Esophagus muscularis mucosa (tissue), 4 donors: Measurements from ENCODE around the gene JARID2.

Source experiments
- EP300 ChIP-seq: sonication (generic); formaldehyde crosslinking; IDR thresholded peaks from one replicate; pipeline ENCODE4 v1.6.1; 2017; ENCODE audit warnings: antibody characterized with exemption
- POLR2A ChIP-seq: fragments of 450-650 bp; IDR thresholded peaks from one replicate; pipeline ENCODE4 v1.6.1; 2017; ENCODE audit warnings: antibody characterized with exemption, moderate library complexity, mild to moderate bottlenecking, low read depth
- POLR2AphosphoS5 ChIP-seq, 2 donors: sonication (generic); formaldehyde crosslinking; IDR thresholded peaks; one replicate each; pipeline ENCODE4 v1.6.1; 2017; ENCODE audit warnings: antibody characterized with exemption in 2 of 2
- TF ChIP-seq, protein P1 (sequence below), 3 experiments: fragments of 200-600 bp in 2 of 3; fragments of 450-650 bp in 1 of 3; sonication (generic) in 2 of 3; IDR thresholded peaks; one replicate each; pipeline ENCODE4 v1.5.1; 2017 to 2019; ENCODE audit warnings: antibody characterized with exemption in 3 of 3, mild to moderate bottlenecking in 2 of 3, moderate library complexity in 1 of 3

DNA sequence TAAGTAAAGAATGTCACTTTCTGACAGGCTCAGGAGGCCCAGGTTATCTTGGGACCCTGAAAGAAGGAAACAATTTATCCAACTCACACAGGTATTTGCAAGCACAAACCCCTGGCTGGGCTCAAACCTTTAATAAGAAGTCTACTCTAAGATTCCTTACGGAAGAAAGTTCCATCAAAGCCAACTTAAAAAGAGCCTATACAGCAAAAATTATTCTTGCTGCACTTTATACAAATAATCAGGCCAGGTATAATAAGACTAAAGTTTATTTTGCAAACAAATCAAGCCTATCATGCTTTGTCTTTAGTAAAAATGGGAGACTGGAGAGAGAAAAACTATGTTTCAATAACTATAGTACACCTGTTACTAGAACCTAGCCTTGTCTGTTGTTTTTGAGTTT, 314.8 kb downstream of the JARID2 start:
- TF ChIP-seq, protein P1, sequence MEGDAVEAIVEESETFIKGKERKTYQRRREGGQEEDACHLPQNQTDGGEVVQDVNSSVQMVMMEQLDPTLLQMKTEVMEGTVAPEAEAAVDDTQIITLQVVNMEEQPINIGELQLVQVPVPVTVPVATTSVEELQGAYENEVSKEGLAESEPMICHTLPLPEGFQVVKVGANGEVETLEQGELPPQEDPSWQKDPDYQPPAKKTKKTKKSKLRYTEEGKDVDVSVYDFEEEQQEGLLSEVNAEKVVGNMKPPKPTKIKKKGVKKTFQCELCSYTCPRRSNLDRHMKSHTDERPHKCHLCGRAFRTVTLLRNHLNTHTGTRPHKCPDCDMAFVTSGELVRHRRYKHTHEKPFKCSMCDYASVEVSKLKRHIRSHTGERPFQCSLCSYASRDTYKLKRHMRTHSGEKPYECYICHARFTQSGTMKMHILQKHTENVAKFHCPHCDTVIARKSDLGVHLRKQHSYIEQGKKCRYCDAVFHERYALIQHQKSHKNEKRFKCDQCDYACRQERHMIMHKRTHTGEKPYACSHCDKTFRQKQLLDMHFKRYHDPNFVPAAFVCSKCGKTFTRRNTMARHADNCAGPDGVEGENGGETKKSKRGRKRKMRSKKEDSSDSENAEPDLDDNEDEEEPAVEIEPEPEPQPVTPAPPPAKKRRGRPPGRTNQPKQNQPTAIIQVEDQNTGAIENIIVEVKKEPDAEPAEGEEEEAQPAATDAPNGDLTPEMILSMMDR (IDR thresholded peaks at IDR 0.05): no peak
- TF ChIP-seq POLR2AphosphoS5 (IDR thresholded peaks at IDR 0.05) (no peak), EP300 (no peak), POLR2A (no peak)
